GM18873 (cell line): Measurements from ENCODE around the gene LSM11.

Source experiments
- ATAC-seq: cut with Tn5 transposase; IDR thresholded peaks from one replicate; pipeline ENCODE4 v1.9.1; 2021; ENCODE audit warnings: mild to moderate bottlenecking, moderate library complexity, moderate number of reproducible peaks; ENCODE audit not compliant: unreplicated experiment, low FRiP score

LSM11 gene

GRCh38 chr5:157766902-157767301 is 23.4 kb downstream of the LSM11 start:
- ATAC-seq: no peak

DNA sequence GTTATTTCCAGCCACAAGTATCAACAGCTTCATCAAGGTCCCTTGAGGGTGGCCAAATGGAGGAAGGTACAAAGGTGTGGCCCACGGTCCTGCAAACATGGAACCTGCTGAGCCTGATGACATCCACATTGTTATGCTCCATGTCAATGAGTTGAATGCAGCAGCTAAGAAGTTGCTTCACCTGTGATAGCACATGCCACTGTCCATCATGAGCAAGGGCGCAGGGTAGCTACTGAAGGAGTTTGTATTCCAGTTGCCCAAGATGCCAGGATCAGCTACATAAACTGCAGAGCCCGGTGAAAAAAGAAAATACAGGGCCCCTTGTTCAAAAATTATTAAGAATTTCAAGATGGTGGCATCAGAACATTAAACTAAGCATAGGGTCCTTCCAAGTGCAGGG is 24.2 kb downstream of the LSM11 start:
- no peak for ATAC-seq

DNA sequence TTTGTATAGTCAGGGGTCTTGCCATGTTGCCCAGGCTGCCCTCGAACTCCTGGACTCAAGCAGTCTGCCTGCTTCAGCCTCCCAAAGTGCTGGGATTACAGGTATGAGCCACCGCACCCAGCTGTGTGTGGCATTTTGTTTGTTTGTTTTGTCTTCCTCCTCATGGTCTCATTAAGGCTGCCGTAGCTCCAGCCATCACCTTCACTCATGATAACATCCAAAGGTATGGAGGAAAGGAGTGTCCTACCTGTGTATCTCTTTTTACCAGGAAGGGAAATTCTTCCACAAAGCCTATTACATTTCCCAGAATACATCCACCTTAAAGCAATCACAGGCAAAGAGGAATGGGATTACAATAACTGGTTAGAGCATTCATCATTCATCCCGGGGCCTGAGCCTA is 27.2 kb downstream of the LSM11 start:
- ATAC-seq: no peak

DNA sequence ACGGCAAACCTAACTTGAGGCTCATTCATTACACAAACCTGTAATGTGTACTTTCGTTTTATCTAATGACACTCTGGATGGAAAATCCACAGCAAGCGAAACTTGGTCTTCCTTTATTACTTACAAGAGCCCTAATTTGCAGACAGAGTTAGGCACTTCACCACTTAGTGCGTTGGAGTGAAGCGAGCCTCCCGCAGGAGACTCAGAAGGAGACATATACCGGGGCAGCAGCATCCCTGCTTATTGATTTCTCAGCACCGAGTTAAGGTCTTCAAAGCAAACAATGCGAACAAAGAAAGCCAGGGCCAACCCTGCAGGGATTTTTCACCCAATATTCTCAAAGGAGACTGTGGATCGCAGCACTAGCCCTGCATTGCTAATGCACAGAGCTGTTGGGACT is 28.6 kb downstream of the LSM11 start:
- no peak for ATAC-seq

DNA sequence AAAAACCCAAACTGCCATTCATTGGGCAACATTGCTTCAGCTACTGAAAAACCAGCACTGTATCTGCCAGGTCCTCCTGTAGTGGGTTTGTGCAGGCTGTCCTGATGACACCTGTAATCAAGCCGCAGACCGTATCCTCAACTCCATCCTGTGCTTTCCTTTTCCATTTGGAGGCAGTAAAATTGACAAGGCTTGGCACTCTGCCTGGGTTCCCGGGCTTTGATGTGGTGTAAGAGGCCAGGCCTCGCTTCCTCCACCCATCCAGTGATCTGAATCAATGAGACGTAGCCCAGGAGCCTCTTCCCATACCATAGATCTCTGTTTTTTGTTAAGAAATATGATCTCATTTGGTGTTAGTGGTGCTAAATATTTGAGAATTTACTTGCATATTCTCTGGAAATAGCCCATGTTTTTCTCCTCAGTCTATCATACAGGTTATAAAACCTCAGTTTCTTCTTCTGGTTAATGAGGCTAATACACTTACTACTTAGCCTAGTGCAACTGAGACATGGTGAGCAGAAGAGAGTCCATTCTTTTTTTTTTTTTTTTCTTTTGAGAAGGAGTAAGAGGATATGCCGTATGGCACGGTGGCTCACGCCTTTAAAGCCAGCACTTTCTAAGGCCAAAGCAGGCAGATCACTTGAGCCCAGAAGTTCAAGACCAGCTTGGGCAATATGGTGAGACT is 34.8 kb downstream of the LSM11 start:
- ATAC-seq: no peak

GRCh38 chr5:157779221-157779620 is 35.7 kb downstream of the LSM11 start:
- ATAC-seq: no peak

DNA sequence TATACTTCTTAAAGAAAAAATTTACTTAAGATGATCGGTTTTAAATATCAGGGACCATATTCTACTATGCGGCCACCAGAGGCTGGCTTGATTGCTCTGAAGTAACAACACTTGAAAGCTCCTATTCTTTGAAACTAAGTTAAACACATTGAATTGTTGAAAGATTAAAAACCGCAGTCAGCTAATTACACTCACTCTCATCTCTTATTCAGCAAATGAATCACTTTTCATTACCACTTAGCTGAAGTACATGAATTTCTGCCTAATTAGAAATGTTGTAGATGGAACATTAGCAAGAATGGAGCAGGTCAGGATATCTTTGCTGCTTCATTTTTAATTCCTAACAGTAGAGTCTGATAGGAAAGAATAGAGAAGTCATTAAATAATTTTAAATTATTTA is 42.3 kb downstream of the LSM11 start:
- no peak for ATAC-seq

- ATAC-seq: no peak
Observed at GRCh38 chr5:157793301-157793700, 49.8 kb downstream of the LSM11 start.

- no peak for ATAC-seq
Observed at GRCh38 chr5:157799578-157799977, 56.1 kb downstream of the LSM11 start.

- no peak for ATAC-seq
Observed at GRCh38 chr5:157800137-157800536, 56.6 kb downstream of the LSM11 start.

DNA sequence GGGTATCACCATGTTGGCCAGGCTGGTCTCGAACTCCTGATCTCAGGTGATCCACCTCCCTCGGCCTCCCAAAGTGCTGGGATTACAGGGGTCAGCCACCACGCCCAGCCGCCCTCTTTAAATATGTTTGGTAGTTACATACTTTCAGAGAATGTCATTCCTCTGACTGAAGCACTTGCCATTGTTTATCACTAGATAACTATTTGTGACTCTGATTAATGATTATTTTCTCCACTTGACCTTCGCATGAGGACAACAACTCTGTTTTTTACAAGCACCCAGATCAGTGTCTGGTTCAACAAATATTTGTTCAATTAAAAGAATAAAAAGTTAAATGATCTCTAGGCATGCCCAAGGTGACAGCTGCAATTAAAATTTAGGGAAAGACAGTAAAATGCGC is 59.2 kb downstream of the LSM11 start:
- no peak for ATAC-seq

GRCh38 chr5:157808043-157808442 is 64.5 kb downstream of the LSM11 start:
- ATAC-seq: no peak
